GM13976 (cell line): ENCODE measurements around the gene CTIF.

ENCODE experiments used
- DNase-seq: peaks from one replicate; pipeline ENCODE4 v3.0.0; 2012; ENCODE audit warnings: low spot score
- CTCF ChIP-seq: IDR thresholded peaks from 2 replicates; pipeline ENCODE4 v1.5.1; 2012; ENCODE audit warnings: borderline replicate concordance, mild to moderate bottlenecking; ENCODE audit not compliant: insufficient read depth; ENCODE audit errors: extremely low read depth, missing control alignments, control extremely low read depth
- in situ Hi-C: fragments of 300-500 bp; cut with MboI; formaldehyde crosslinking; loops from one replicate; pipeline ENCODE4 v1.12.0; 2022; ENCODE audit warnings: low sequenced_read_pairs, mixed read lengths, inconsistent platforms; ENCODE audit not compliant: unreplicated experiment

CTIF gene

GRCh38 chr18:48891721-48892120 is 352.9 kb downstream of the CTIF start:
- no peak for DNase-seq
- in situ Hi-C loops, result loop anchor here (25.0 kb wide), 1 partner anchor 96 kb away; no protein-coding TSS in a partner anchor
- TF ChIP-seq CTCF, result no peak

GRCh38 chr18:48892146-48892855 is 353.5 kb downstream of the CTIF start:
- no peak for DNase-seq
- no peak for TF ChIP-seq CTCF

GRCh38 chr18:48893061-48893607 is 354.3 kb downstream of the CTIF start:
- no peak for DNase-seq
- TF ChIP-seq CTCF, result no peak
- in situ Hi-C loops, result loop anchor here (25.0 kb wide), 1 partner anchor 94 kb away; no protein-coding TSS in a partner anchor

More at GRCh38 chr18:48892146-48892855, 353.5 kb downstream of the CTIF start:
- in situ Hi-C loops, result loop anchor here (25.0 kb wide), 1 partner anchor 95 kb away; no protein-coding TSS in a partner anchor

- in situ Hi-C loops, result loop anchor here (25.0 kb wide), 1 partner anchor 93 kb away; no protein-coding TSS in a partner anchor
- no peak for TF ChIP-seq CTCF
- no peak for DNase-seq
These were observed 355.1 kb downstream of the CTIF start for GRCh38 chr18:48893608-48894600.

- no peak for TF ChIP-seq CTCF
- no peak for DNase-seq
- in situ Hi-C loops, result loop anchor here (25.0 kb wide), 1 partner anchor 92 kb away; no protein-coding TSS in a partner anchor
These were observed 356.0 kb downstream of the CTIF start for GRCh38 chr18:48894799-48895346.
